Stimulated activated CD8-positive, alpha-beta memory T cell treated with anti-CD3 and anti-CD28 coated beads, Interleukin-7, amount 100 ng/mL, for 48 hours (primary cell): ENCODE data around the gene MYMK.

Experiments used
- DNase-seq, 2 donors: peaks; one replicate each; pipeline ENCODE4 v3.0.0-alpha.2; 2020; ENCODE audit warnings: low read depth in 1 of 2; ENCODE audit errors: extremely low read depth in 1 of 2

MYMK gene

DNA sequence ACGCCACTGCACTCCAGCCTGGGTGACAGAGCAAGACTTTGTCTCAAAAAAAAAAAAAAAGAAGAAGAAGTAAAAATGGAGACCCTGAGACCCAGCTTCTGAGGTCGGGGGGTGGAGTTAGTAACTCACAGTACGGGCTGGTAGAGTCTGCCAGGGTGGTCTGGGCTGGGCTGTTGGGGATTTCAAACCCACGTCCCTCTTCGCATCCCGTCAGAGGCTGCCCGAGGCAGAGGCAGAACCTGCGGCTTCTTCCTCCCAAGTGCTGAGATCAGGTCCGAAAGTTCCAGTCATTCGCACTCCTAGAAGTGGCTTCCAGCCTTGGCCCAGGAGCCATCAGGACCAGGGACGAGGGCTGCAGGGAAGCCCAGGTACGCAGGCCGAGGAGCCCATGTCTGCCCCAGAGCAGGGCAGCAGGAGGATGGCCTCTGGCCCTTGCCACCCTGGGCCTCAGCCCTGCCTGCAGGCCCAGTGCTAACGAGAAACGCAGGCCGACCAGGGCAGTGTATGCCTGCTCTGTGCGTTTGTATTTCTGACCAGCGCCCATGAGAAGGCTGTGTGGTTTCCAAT, 36.0 kb downstream of the MYMK start:
- no peak for DNase-seq

GRCh38 chr9:133487331-133487725, 37.4 kb downstream of the MYMK start:
- DNase-seq, result no peak

GRCh38 chr9:133485531-133486260, 39.1 kb downstream of the MYMK start:
- no peak for DNase-seq

- DNase-seq, result no peak
Observed at GRCh38 chr9:133484671-133485437, 39.9 kb downstream of the MYMK start.

GRCh38 chr9:133483611-133484010, 41.1 kb downstream of the MYMK start:
- no peak for DNase-seq

GRCh38 chr9:133478851-133479711, 45.7 kb downstream of the MYMK start, which contains the start of gene SLC2A6:
Gene SLC2A6 (minus strand): TSS chr9:133479099. CDS start chr9:133479059, 40 bp downstream.
- peak; percentile 76 to 81 for DNase-seq

DNA sequence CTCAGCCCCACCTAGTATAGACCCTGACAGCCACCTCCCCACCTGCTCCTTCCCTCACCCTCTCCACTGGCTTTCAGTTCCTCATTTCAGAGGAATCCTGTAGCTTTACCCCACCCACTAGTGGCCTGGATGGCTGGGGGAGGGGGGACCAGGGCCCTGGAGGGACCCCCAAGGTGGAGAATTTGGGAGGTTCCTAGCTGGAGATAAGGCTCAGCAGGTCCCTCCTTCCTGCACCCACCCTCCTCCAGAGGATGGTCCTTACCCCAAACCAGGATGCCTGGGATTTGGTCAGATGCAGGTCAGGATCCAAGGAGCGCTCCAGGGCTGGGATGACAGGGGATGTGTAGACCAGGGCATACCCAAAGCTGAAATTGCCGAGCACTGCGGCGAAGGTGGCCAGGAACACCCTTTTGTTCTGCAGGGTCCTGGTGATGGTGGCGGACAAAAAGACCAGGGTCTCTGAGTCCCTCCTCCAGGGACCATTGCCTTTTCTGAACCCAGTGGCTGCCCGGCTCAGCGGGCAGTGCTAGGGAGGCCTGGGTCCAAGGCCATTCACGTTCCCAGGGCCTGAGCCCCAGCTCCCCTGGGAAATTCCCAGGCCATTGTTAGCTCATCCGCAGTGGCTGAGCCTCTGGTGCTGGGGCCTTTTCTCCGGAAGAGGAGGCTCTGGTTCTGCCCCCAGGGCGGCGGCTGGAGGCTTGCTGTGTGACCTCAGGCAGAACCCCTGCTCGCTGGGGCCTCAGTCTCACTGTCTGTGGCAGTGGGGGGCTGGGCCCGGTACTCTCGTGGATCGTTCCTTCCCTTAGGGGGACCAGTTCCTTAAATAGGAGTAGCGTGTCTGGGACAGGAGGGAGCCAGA, 46.5 kb downstream of the MYMK start:
- DNase-seq, result no peak

DNA sequence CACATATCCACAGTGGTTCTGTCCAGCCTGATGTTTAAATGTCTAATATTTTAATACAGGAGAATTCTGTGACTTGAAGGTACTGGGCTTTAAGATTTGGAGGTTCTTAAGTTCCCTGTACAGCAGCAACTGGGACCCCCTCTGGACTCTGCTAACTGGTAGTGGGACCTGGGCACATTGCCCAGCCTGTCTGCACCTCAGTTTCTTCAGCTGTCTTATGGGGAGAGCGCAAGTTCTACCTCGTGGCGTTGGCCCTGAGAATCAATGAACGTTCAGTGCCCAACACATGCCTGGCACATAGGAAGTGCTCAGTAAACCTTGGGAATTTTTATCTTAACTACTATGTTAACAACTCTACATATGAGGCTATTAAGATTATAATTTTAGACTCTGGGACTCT, 47.3 kb downstream of the MYMK start:
- DNase-seq, result no peak

DNA sequence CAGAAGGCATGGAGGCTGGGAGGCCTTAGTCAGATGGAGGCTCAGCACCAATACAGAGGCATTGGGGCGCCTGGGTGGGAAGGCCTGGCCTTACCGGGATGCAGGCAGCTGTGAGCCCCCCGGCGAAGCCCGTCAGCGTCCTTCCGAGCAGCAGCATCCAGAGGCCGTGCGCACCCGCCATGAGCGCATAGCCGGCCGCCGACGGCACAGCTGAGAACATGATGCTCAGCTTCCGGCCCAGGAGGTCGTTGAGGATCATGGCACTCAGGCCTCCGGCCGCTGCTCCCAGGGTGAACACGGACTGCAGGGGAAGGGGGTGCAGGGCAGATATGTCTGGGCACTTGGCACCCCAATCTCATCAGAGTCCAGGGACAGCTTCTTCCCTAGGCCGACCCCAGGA, 47.8 kb downstream of the MYMK start:
- no peak for DNase-seq

DNA sequence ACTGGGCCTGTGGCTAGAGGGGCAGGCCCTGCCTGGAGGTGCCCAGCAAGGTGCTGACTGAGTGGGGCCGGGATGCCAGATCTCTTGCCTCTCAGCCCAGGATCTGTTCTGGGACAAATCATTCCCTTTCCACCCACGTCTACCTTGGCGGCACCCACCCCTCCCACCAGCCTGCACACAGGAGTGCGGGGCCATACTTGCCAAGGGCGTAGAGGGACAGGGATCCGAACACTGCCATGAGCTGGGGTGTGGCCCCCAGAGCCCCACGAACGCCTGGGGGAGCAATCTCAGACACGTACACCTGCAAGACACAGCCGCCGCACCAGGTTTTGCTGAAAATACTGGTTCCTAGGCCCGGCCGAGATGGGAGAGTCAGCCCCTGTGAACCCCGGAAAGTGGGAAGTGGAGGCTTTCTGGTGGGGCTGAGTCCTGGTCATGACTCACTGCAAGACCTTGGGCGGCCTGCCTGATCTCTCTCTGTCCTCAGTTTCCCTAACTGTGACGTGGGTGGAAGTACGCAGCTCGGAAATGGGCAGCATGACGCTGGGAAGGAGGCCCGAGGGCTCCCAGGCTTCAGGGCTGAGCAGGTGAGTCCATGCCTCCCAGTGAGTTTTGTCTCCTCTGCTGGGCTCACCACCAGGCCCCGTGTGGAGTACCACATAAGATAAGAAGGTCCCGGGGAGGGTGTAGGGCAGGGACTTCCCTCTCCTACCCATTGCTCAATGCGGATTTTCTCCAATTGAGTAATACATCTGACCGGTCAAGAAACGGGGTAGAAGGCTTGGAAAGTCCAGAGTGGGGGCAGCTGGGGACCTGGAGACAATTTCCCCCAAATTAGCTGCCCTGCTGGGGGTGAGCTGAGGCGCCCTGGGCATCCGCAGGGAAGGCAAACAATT, 48.5 kb downstream of the MYMK start:
- no peak for DNase-seq

- DNase-seq, result no peak
Observed at GRCh38 chr9:133475292-133476012, 49.3 kb downstream of the MYMK start.

GRCh38 chr9:133474853-133475252, 49.9 kb downstream of the MYMK start:
- DNase-seq, result no peak

- no peak for DNase-seq
Observed at GRCh38 chr9:133474215-133474614, 50.5 kb downstream of the MYMK start.

DNA sequence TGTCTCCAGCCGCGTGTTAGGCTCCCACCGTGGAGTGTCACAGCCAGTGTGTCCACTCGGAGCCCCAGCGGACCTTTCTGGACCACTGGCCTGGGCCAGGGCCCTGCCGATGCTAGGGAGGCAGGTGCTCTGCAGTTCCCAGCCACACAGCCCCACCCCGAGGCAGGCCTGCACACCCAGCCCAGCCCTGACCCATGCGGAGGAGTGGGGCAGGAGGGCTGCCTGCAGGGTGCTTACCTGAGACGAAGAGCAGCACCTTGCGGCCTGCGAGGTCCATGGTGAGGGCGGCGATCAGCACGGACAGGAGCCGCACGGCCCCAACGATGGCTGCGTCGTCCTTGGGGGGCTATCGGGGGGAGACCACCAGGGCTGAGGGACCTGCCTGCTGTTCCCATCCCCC, 51.0 kb downstream of the MYMK start:
- DNase-seq, result no peak

DNA sequence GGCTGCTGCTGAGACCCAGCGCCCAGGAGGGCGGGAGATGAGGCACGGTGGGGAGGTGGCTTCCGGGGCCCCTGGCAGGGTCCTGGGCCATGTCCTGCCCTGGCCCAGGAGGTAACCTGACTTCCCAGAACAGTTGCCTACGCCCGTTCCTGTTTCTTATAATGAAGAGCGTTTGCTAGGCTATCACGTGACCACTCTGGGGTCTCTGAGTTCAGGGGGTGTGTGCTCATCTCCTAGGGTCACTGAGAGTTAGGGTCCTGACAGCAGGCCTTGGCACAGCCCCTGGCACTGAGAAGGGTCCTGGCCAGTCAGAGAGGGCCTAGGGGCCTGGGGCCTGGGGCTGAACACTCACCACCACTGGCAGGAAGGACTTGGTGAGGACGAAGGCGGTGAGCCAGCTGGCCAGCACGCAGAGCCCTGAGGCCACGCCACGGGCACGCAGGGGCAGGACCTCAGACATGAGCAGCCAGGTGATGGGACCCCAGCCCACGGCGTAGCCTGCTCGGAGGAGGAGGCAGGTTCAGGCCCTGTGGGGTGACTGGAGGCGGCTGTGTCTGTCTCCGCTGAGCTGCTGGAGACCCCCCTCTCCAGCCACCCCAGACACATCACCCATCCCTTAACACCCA, 51.9 kb downstream of the MYMK start:
- no peak for DNase-seq

DNA sequence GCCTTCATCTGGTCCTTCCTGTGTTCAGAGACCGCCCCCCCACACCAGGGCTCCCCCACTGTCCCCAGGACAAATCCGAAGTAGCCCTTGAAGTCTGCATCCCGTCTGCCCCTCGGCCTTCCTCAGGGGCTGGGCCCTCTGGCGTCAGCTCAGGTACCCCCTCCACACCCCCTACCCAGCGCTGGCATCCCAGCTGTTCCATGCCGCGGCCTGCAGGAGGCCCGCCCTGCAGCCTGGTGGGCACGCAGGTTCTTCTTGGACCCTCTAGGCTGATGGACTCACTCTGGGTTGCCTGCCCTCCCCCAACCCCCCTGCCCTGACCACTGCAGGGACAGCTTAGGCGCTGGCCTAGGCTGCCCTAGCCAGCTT, 52.5 kb downstream of the MYMK start:
- DNase-seq, result no peak

DNA sequence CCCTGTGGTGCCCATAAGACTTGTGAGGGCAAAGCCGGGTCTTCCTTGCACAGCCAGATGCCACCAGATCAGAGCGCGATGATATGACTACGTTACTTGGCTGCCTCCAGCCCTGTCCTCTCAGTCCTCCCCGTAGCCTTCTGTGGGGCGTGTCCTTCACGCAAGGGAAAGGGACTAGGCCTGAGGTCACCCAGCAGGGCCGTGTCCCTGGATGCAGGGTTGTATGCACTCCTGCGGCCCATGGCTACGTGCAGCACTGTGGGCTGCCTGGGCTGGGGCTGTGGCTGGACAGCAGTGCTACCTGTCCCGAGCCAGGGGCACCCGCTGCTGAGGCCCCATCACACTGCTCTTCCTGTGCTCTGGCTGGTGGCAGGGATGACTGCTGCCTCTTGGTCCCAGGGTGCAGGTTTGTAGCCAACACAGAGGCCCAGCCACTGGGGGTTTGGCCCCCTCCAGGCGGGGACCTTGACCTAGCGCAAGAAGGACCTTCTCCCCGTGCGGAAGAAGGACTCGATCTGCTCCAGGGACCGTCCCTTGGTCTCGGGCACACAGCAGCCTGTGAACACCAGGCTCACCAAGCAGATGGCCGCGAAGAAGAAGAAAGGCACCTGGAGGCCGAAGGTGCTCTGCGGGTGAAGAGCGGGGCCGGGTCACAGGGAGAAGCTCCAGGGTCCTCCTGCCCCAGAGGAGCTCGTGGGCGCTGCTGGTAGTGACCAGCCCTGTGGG, 53.0 kb downstream of the MYMK start:
- no peak for DNase-seq
